NCI-H2107 treated with DMSO at 0.1 percent for 48 hours (cell line): ENCODE data around the gene TRPV3.
"Not testable (repeated sequence)": the region's sequence is repeated elsewhere in the genome, so short reads cannot be mapped to it uniquely, and the experiment has no call there.

ENCODE experiments used
- DNase-seq: peaks from one replicate; lab custom pipeline; 2025; ENCODE audit not compliant: unreplicated experiment; lab: John Stamatoyannopoulos, UW

The TRPV3 gene

GRCh38 chr17:3527468-3527867 lies 30.1 kb downstream of the TRPV3 start:
- no peak for DNase-seq

- no peak for DNase-seq
These were observed 30.6 kb downstream of the TRPV3 start for GRCh38 chr17:3526971-3527370.

- no peak for DNase-seq
These were observed 31.1 kb downstream of the TRPV3 start for GRCh38 chr17:3526491-3526890.

GRCh38 chr17:3524024-3524423 lies 33.6 kb downstream of the TRPV3 start:
- no peak for DNase-seq

- DNase-seq = not testable (repeated sequence)
These were observed 38.1 kb downstream of the TRPV3 start for GRCh38 chr17:3519472-3519871.

GRCh38 chr17:3514873-3515272 lies 42.7 kb downstream of the TRPV3 start:
- no peak for DNase-seq

GRCh38 chr17:3514167-3514566 lies 43.4 kb downstream of the TRPV3 start:
- DNase-seq = not testable (repeated sequence)

GRCh38 chr17:3513305-3514035 lies 44.1 kb downstream of the TRPV3 start:
- no peak for DNase-seq

GRCh38 chr17:3512505-3513171 lies 45.0 kb downstream of the TRPV3 start:
- no peak for DNase-seq

GRCh38 chr17:3511852-3512504 lies 45.6 kb downstream of the TRPV3 start:
- no peak for DNase-seq

GRCh38 chr17:3510090-3510489 lies 47.5 kb downstream of the TRPV3 start:
- no peak for DNase-seq

- no peak for DNase-seq
These were observed 49.7 kb downstream of the TRPV3 start for GRCh38 chr17:3507869-3508268.

GRCh38 chr17:3507071-3507470 lies 50.5 kb downstream of the TRPV3 start:
- DNase-seq = no peak

GRCh38 chr17:3506054-3506453 lies 51.6 kb downstream of the TRPV3 start:
- no peak for DNase-seq

GRCh38 chr17:3505008-3505407 lies 52.6 kb downstream of the TRPV3 start:
- DNase-seq = no peak

- DNase-seq = no peak
These were observed 54.3 kb downstream of the TRPV3 start for GRCh38 chr17:3503285-3503684.

GRCh38 chr17:3502466-3502865 lies 55.1 kb downstream of the TRPV3 start:
- DNase-seq = no peak

GRCh38 chr17:3501344-3501743 lies 56.3 kb downstream of the TRPV3 start:
- no peak for DNase-seq

GRCh38 chr17:3497101-3497500 lies 60.5 kb downstream of the TRPV3 start:
- no peak for DNase-seq

GRCh38 chr17:3485481-3486068 lies 72.0 kb downstream of the TRPV3 start:
- DNase-seq = no peak

- DNase-seq = no peak
These were observed 74.8 kb downstream of the TRPV3 start for GRCh38 chr17:3482852-3483251.

- no peak for DNase-seq
These were observed 77.6 kb downstream of the TRPV3 start for GRCh38 chr17:3479988-3480387.
